OCI-LY7 (cell line): ENCODE results near the gene FNDC3B. TPM values are rescaled to one million over a fixed set of nuclear protein-coding genes. Genes with fewer than 3 reads are reported as not detected.
"Not testable (repeated sequence)": the region's sequence is repeated elsewhere in the genome, so short reads cannot be mapped to it uniquely, and the experiment has no call there.

Source experiments
- BruUV-seq: library from RNA; stranded (reverse); fragments of 400-500 nt; replicated peaks from 2 replicates; lab custom pipeline; 2021; lab: Mats Ljungman, UMichigan
- CTCF ChIA-PET: fragments of 300-600 bp; sonication (Branson Sonifier 250); formaldehyde crosslinking; loops from one replicate; lab custom pipeline; 2022; ENCODE audit warnings: antibody characterized with exemption; ENCODE audit not compliant: unreplicated experiment; lab: Charles Lee
- POLR2A ChIA-PET: fragments of 300-600 bp; sonication (Branson Sonifier 250); formaldehyde crosslinking; loops from one replicate; lab custom pipeline; 2022; ENCODE audit warnings: antibody characterized with exemption; lab: Charles Lee
- DNase-seq: peaks from one replicate; pipeline ENCODE4 v3.0.0-alpha.2; 2015; ENCODE audit warnings: low spot score
- H2AFZ ChIP-seq: fragments of 200-600 bp; sonication (generic), shearing (Covaris generic); 2 replicates; pipeline ENCODE4 v1.6.1; 2014; ENCODE audit warnings: mild to moderate bottlenecking, antibody characterized with exemption, low read length, moderate library complexity
- H3K27ac ChIP-seq: fragments of 200-600 bp; sonication (generic); 2 replicates; pipeline ENCODE4 v1.5.1; 2014; ENCODE audit warnings: mixed run types, low read depth, mild to moderate bottlenecking, moderate library complexity, low read length, inconsistent platforms; ENCODE audit not compliant: poor library complexity, severe bottlenecking
- H3K36me3 ChIP-seq: fragments of 200-600 bp; sonication (generic); 2 replicates; pipeline ENCODE4 v1.6.1; 2014; ENCODE audit warnings: mild to moderate bottlenecking, antibody characterized with exemption, low read length, moderate library complexity, mixed read lengths; ENCODE audit not compliant: insufficient read depth
- H3K4me1 ChIP-seq: fragments of 200-600 bp; sonication (generic); 2 replicates; pipeline ENCODE4 v1.5.1; 2014; ENCODE audit warnings: mild to moderate bottlenecking, low read length; ENCODE audit not compliant: insufficient read depth, poor library complexity, severe bottlenecking
- H3K4me2 ChIP-seq: fragments of 200-600 bp; sonication (generic); 2 replicates; pipeline ENCODE4 v1.6.1; 2014; ENCODE audit warnings: mild to moderate bottlenecking, low read length
- H3K4me3 ChIP-seq: fragments of 200-600 bp; sonication (generic); 2 replicates; pipeline ENCODE4 v1.5.1; 2014; ENCODE audit warnings: mild to moderate bottlenecking, low read depth, low read length; ENCODE audit not compliant: poor library complexity, severe bottlenecking
- H3K79me2 ChIP-seq: fragments of 200-600 bp; sonication (generic); 2 replicates; pipeline ENCODE4 v1.6.1; 2016; ENCODE audit warnings: low read depth, mild to moderate bottlenecking, low read length, moderate library complexity, mixed read lengths; ENCODE audit not compliant: insufficient read depth
- H3K9me2 ChIP-seq: fragments of 200-600 bp; sonication (generic); 2 replicates; pipeline ENCODE4 v1.6.1; 2016; ENCODE audit warnings: mild to moderate bottlenecking, low read length, mixed read lengths; ENCODE audit not compliant: insufficient read depth
- H3K9me3 ChIP-seq: fragments of 200-600 bp; sonication (generic); 2 replicates; pipeline ENCODE4 v1.6.1; 2014; ENCODE audit warnings: mild to moderate bottlenecking, mixed run types, low read length, mixed read lengths
- H4K20me1 ChIP-seq: fragments of 200-600 bp; sonication (generic); 2 replicates; pipeline ENCODE4 v1.6.1; 2014; ENCODE audit warnings: mild to moderate bottlenecking, antibody characterized with exemption, low read length, moderate library complexity, mixed read lengths; ENCODE audit not compliant: insufficient read depth
- CTCF ChIP-seq: fragments of 200-600 bp; sonication (generic); conservative IDR thresholded peaks from 2 replicates; pipeline ENCODE4 v1.5.1; 2014; ENCODE audit warnings: mild to moderate bottlenecking, antibody characterized with exemption, low read length, moderate library complexity, mixed read lengths
- EZH2phosphoT487 ChIP-seq: fragments of 200-600 bp; sonication (generic); IDR thresholded peaks from 2 replicates; pipeline ENCODE4 v1.6.1; 2018; ENCODE audit warnings: low read depth, borderline replicate concordance, mild to moderate bottlenecking, mixed run types, antibody characterized with exemption, low read length, moderate library complexity, mixed read lengths
- intact Hi-C: fragments of 100-400 bp; cut with micrococcal nuclease; formaldehyde crosslinking; loops from one replicate; pipeline ENCODE4 v1.10.0; 2022; ENCODE audit not compliant: unreplicated experiment
- total RNA-seq, 2 experiments: library from RNA; depleted of rRNA in 1 of 2; stranded (reverse); fragments of >200 nt in 1 of 2; shearing (Covaris generic) in 1 of 2; gene quantifications; 2 replicates each; pipeline ENCODE4 v1.2.3, GENCODE V29; 2014 to 2022

The FNDC3B gene
- total RNA-seq, 2 experiments from 2014 or later = 23.3 to 28.5 TPM

GRCh38 chr3:172089250-172089649 is 49.9 kb downstream of the FNDC3B start:
- no peak for TF ChIP-seq EZH2phosphoT487
- no peak for TF ChIP-seq CTCF
- CTCF ChIA-PET = interaction anchor here (1.0 kb wide), 1 partner anchor 32 kb away, joined by 3 read pairs; no protein-coding TSS in a partner anchor
- no peak overlapping the region for H3K4me3 ChIP-seq
- no peaks in the 10 kb centered on the region for H4K20me1 ChIP-seq
- H3K27ac ChIP-seq = no peak overlapping the region
- H2AFZ ChIP-seq = no peak overlapping the region
- H3K79me2 ChIP-seq = no peaks in the 10 kb centered on the region; the same call in 1 of the 2 replicates
- no peak for DNase-seq
- H3K9me2 ChIP-seq = no peaks in the 10 kb centered on the region
- H3K4me2 ChIP-seq = no peak overlapping the region
- POLR2A ChIA-PET = interaction anchor here (0.8 to 1.4 kb wide), 2 partner anchors 9 to 13 kb away, joined by 4 read pairs; no protein-coding TSS in a partner anchor
- H3K4me1 ChIP-seq = peaks cover 23% of the 10 kb centered on the region
- intact Hi-C loops = no loop called here
- no TSS peak for BruUV-seq
- no peaks in the 10 kb centered on the region for H3K9me3 ChIP-seq
- H3K36me3 ChIP-seq = no peaks in the 10 kb centered on the region

- Histone ChIP-seq H3K79me2 (no peaks in the 10 kb centered on the region; the same call in 1 of the 2 replicates), H3K9me3 (no peaks in the 10 kb centered on the region), H2AFZ (no peak overlapping the region), H3K36me3 (no peaks in the 10 kb centered on the region), H3K4me3 (no peak overlapping the region), H3K4me2 (no peak overlapping the region), H3K4me1 (peaks cover 23% of the 10 kb centered on the region), H3K9me2 (no peaks in the 10 kb centered on the region), H4K20me1 (no peaks in the 10 kb centered on the region), H3K27ac (no peak overlapping the region)
- CTCF ChIA-PET = no interaction called here
- no peak for TF ChIP-seq EZH2phosphoT487
- no peak for TF ChIP-seq CTCF
- POLR2A ChIA-PET = interaction anchor here (0.8 to 1.4 kb wide), 2 partner anchors 11 to 12 kb away, joined by 3 to 4 read pairs; no protein-coding TSS in a partner anchor
- intact Hi-C loops = no loop called here
- no peak for DNase-seq
- no TSS peak for BruUV-seq
Observed at GRCh38 chr3:172090035-172090434, 50.7 kb downstream of the FNDC3B start.

GRCh38 chr3:172092658-172093057 is 53.3 kb downstream of the FNDC3B start:
- Histone ChIP-seq H4K20me1 (no peaks in the 10 kb centered on the region), H3K36me3 (no peaks in the 10 kb centered on the region), H2AFZ (no peak overlapping the region), H3K27ac (no peak overlapping the region), H3K9me2 (no peaks in the 10 kb centered on the region), H3K9me3 (no peaks in the 10 kb centered on the region), H3K79me2 (no peaks in the 10 kb centered on the region; the same call in 1 of the 2 replicates), H3K4me1 (peaks cover 45% of the 10 kb centered on the region), H3K4me3 (no peak overlapping the region), H3K4me2 (no peak overlapping the region)
- CTCF ChIA-PET = no interaction called here
- no peak for DNase-seq
- POLR2A ChIA-PET = interaction anchor here (0.6 to 3.3 kb wide), 4 partner anchors 8 to 47 kb away, joined by 3 to 16 read pairs (median 6); no protein-coding TSS in a partner anchor
- no TSS peak for BruUV-seq
- intact Hi-C loops = no loop called here
- TF ChIP-seq EZH2phosphoT487 = no peak
- TF ChIP-seq CTCF = no peak

- DNase-seq, H3K9me3 ChIP-seq, H3K36me3 ChIP-seq, H3K9me2 ChIP-seq, H2AFZ ChIP-seq, CTCF ChIA-PET, H3K27ac ChIP-seq, BruUV-seq, H3K4me3 ChIP-seq, H4K20me1 ChIP-seq, H3K4me2 ChIP-seq, H3K79me2 ChIP-seq, intact Hi-C loops: not testable (repeated sequence)
- H3K4me1 ChIP-seq = peaks cover 48% of the 10 kb centered on the region
- POLR2A ChIA-PET = interaction anchor here (0.6 to 3.3 kb wide), 6 partner anchors 9 to 1172 kb away, joined by 3 to 16 read pairs (median 3); no protein-coding TSS in a partner anchor
Observed at GRCh38 chr3:172093581-172094443, 54.4 kb downstream of the FNDC3B start.
